SK-N-MC (cell line): ENCODE measurements around the gene ECPAS.

Experiments
- DNase-seq: peaks from one replicate; pipeline ENCODE4 v3.0.0-alpha.2; 2011; ENCODE audit warnings: low read depth, low spot score
- H3K27ac ChIP-seq: fragments of 200-600 bp; sonication (generic); 2 replicates; pipeline ENCODE4 v1.5.1; 2016; ENCODE audit warnings: mixed run types
- H3K36me3 ChIP-seq: fragments of 200-600 bp; sonication (generic); 2 replicates; pipeline ENCODE4 v1.6.1; 2017; ENCODE audit warnings: antibody characterized with exemption, low read length, mixed read lengths; ENCODE audit not compliant: insufficient read depth
- H3K4me3 ChIP-seq: fragments of 200-600 bp; sonication (generic); 2 replicates; pipeline ENCODE4 v1.5.1; 2016
- H3K9ac ChIP-seq: fragments of 200-600 bp; sonication (generic); 2 replicates; pipeline ENCODE4 v1.8.0; 2017; ENCODE audit warnings: mixed run types, mixed read lengths; ENCODE audit not compliant: insufficient read length
- H3K9me3 ChIP-seq: fragments of 200-600 bp; sonication (generic); 2 replicates; pipeline ENCODE4 v1.6.1; 2017; ENCODE audit warnings: low read depth, mild to moderate bottlenecking, antibody characterized with exemption, low read length, moderate library complexity, mixed read lengths
- EZH2 ChIP-seq: fragments of 200-600 bp; sonication (generic); IDR thresholded peaks from one replicate; pipeline ENCODE4 v1.6.1; 2017; ENCODE audit warnings: antibody characterized with exemption
- FOXP2 ChIP-seq: optimal IDR thresholded peaks from 2 replicates; pipeline ENCODE3; 2011; ENCODE audit warnings: mild to moderate bottlenecking, moderate library complexity; ENCODE audit not compliant: insufficient read depth; ENCODE audit errors: extremely low read length, control extremely low read depth
- POLR2AphosphoS5 ChIP-seq: IDR thresholded peaks from 2 replicates; pipeline ENCODE4 v1.6.1; 2012; ENCODE audit warnings: mild to moderate bottlenecking, low read depth, low read length, borderline replicate concordance

Gene ECPAS

DNA sequence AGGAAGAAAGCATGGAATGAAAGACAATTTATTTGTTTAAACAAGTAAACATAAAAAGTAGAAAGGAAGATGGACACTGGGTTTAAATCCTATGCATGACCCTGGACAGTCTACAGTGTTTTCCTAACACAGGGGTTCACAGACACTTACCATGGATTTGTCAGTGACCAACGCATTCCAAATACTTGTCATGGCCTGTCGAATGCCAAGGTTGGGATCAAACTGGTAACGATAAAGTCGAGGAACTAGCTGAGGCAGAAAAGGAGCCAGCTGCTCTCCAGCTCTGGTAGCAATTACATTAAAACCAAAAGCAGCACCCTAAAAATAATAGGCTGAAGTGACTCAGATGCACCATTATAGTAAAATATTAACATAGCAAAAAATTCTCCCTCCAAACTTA is 94.8 kb downstream of the ECPAS start:
- no peaks in the 10 kb centered on the region for H3K9me3 ChIP-seq
- H3K36me3 ChIP-seq: peaks cover 82% of the 10 kb centered on the region
- no peak for DNase-seq
- TF ChIP-seq POLR2AphosphoS5: no peak
- TF ChIP-seq FOXP2: no peak
- no peak for TF ChIP-seq EZH2
- H3K9ac ChIP-seq: no peak overlapping the region
- no peak overlapping the region for H3K27ac ChIP-seq
- H3K4me3 ChIP-seq: no peak overlapping the region

GRCh38 chr9:111386386-111386785 is 97.8 kb downstream of the ECPAS start:
- H3K36me3 ChIP-seq: peaks cover 80% of the 10 kb centered on the region
- no peak for DNase-seq

GRCh38 chr9:111381006-111381405 is 103.2 kb downstream of the ECPAS start:
- TF ChIP-seq POLR2AphosphoS5 (no peak), FOXP2 (no peak), EZH2 (no peak)
- H3K9me3 ChIP-seq: no peaks in the 10 kb centered on the region
- H3K4me3 ChIP-seq: no peak overlapping the region
- H3K27ac ChIP-seq: no peak overlapping the region
- H3K36me3 ChIP-seq: peaks cover 56% of the 10 kb centered on the region
- no peak overlapping the region for H3K9ac ChIP-seq
- no peak for DNase-seq

More at GRCh38 chr9:111386386-111386785, 97.8 kb downstream of the ECPAS start:
- H3K27ac ChIP-seq: no peak overlapping the region
- TF ChIP-seq FOXP2: no peak
- TF ChIP-seq EZH2: no peak
- TF ChIP-seq POLR2AphosphoS5: no peak
- no peaks in the 10 kb centered on the region for H3K9me3 ChIP-seq
- H3K9ac ChIP-seq: no peak overlapping the region
- H3K4me3 ChIP-seq: no peak overlapping the region

DNA sequence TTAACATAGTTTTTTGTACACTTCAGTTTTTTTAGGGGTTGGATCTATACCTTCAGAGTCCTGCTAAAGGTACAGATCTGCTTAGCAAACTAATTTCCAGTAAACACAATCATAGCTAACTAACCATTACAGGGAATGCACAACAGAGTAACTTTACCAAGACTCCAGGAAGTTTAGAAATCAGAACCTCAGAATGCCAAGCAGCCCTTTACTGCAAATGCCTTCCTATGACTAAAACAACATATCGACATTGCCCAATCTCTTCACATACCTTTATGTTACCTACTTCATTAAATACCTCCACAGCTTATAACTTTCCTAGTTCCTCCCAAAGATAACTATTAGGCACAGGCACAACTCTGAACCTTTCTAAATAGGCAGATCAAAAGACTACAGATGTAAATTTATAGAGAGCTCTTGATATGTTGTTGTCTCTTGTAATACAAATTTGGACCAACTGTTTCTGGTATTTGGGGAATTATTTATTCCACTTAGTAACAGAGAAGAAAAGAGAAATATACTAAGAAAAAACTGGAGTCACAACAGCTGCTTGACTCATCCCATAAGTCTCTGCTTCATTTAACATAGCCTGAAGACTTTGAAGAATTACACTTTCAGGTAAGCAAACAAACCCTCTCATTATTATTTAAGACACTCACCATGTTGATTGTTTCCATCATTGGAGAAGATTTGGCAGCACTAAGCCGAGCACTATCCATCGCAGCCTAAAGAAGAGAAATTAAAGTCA is 108.2 kb downstream of the ECPAS start:
- no peak overlapping the region for H3K9ac ChIP-seq
- no peak for TF ChIP-seq EZH2
- no peak for TF ChIP-seq POLR2AphosphoS5
- TF ChIP-seq FOXP2: no peak
- peaks cover 64% of the 10 kb centered on the region for H3K36me3 ChIP-seq
- DNase-seq: no peak
- H3K27ac ChIP-seq: no peak overlapping the region
- H3K4me3 ChIP-seq: no peak overlapping the region
- no peaks in the 10 kb centered on the region; the same call in 1 of the 2 replicates for H3K9me3 ChIP-seq

DNA sequence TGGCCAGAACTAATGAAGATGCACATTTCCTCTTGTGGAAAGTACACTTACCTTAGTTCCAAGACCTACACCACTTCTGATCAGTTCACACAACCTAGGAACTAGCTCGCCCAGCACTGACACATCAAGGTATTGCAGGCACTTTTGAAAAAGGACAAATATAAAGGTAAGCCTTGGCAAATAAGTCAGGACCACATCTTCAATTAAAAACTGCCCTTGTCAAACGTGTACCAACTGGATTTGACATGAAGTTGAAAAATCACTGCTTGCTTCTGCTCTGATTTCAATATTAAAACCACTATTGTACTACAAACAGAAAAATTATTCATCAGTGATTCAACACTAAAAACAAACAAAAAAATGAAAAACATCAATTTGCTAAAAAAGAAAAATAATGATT is 109.1 kb downstream of the ECPAS start:
- Histone ChIP-seq H3K4me3 (no peak overlapping the region), H3K36me3 (peaks cover 72% of the 10 kb centered on the region), H3K9ac (no peak overlapping the region), H3K9me3 (no peaks in the 10 kb centered on the region; the same call in 1 of the 2 replicates), H3K27ac (no peak overlapping the region)
- TF ChIP-seq FOXP2 (no peak), EZH2 (no peak), POLR2AphosphoS5 (no peak)
- DNase-seq: no peak

DNA sequence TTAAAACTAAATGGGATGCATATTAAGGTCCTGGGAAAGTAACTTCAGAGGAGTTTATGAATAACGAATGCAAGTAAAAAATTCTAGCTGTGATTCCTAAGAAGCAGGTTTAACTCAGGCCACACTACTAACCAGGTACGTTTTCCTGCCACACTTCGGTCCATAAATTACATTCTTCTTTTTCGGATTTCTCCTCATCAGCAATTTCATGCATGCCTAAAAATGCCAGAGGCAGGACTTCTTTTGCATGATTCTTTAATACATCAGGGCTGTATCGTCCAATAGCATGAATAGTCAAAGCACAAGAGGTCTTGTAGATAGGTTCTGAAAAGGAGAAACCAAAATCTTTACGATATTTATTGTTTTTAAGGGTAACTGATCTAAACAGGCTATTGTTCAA is 111.9 kb downstream of the ECPAS start:
- Histone ChIP-seq H3K9ac (no peak overlapping the region), H3K27ac (no peak overlapping the region), H3K9me3 (no peaks in the 10 kb centered on the region; the same call in 1 of the 2 replicates), H3K36me3 (peaks cover 82% of the 10 kb centered on the region), H3K4me3 (no peak overlapping the region)
- no peak for DNase-seq
- no peak for TF ChIP-seq EZH2
- TF ChIP-seq FOXP2: no peak
- TF ChIP-seq POLR2AphosphoS5: no peak

- Histone ChIP-seq H3K4me3 (no peak overlapping the region), H3K36me3 (peaks cover 76% of the 10 kb centered on the region), H3K9me3 (no peaks in the 10 kb centered on the region; the same call in 1 of the 2 replicates), H3K9ac (no peak overlapping the region), H3K27ac (no peak overlapping the region)
- TF ChIP-seq FOXP2 (no peak), POLR2AphosphoS5 (no peak), EZH2 (no peak)
- no peak for DNase-seq
Observed at GRCh38 chr9:111366978-111367377, 117.2 kb downstream of the ECPAS start.

GRCh38 chr9:111362526-111362925 is 121.7 kb downstream of the ECPAS start:
- Histone ChIP-seq H3K36me3 (peaks cover 41% of the 10 kb centered on the region), H3K4me3 (peak overlapping the region; percentile 20; the same call in 1 of the 2 replicates), H3K27ac (peak overlapping the region; percentile 45; the same call in 1 of the 2 replicates), H3K9ac (no peak overlapping the region), H3K9me3 (no peaks in the 10 kb centered on the region)
- peak; percentile 26 for DNase-seq
- no peak for TF ChIP-seq POLR2AphosphoS5
- no peak for TF ChIP-seq FOXP2
- TF ChIP-seq EZH2: no peak
